ENCODE results near the gene NDUFB7.
A peak's percentile ranks its signal among the peaks of the same experiment; 100 is the strongest.

The NDUFB7 gene

GRCh38 chr19:14530005-14530348 lies 41.9 kb downstream of the NDUFB7 start:
- H3K4me3 ChIP-seq (ENCODE audit: low read depth, low read length): peak overlapping the region; percentile 84
- peak; percentile 72 for DNase-seq (ENCODE audit: low read depth)
- TF ChIP-seq MAX (IDR thresholded peaks at IDR 0.05; ENCODE audit: low read depth, low read length) (no peak), MYC (IDR thresholded peaks at IDR 0.05; ENCODE audit: low read depth, low read length) (no peak), CTCF (IDR thresholded peaks at IDR 0.05; ENCODE audit: low read depth, low read length) (no peak), POLR2A (IDR thresholded peaks at IDR 0.05; ENCODE audit: extremely low read depth, insufficient read length) (no peak)

- TF ChIP-seq MAX (IDR thresholded peaks at IDR 0.05; ENCODE audit: low read depth, low read length) (peak; percentile 89), CTCF (IDR thresholded peaks at IDR 0.05; ENCODE audit: low read depth, low read length) (no peak), MYC (IDR thresholded peaks at IDR 0.05; ENCODE audit: low read depth, low read length) (peak; percentile 50), POLR2A (IDR thresholded peaks at IDR 0.05; ENCODE audit: extremely low read depth, insufficient read length) (peak; percentile 97)
- peak within 1 kb of the TSS; percentile 84 for H3K4me3 ChIP-seq (ENCODE audit: low read depth, low read length)
- peak; percentile 100 for DNase-seq (ENCODE audit: low read depth)
Measured at GRCh38 chr19:14529254-14530004, 42.4 kb downstream of the NDUFB7 start, which contains the start of gene TECR. TECR (plus strand) TSS chr19:14529594; CDS start chr19:14529697, 103 bp downstream.

- DNase-seq (ENCODE audit: low read depth): no peak
- peak overlapping the region; percentile 47 for H3K4me3 ChIP-seq (ENCODE audit: low read depth, low read length)
- TF ChIP-seq MYC (IDR thresholded peaks at IDR 0.05; ENCODE audit: low read depth, low read length) (no peak), MAX (IDR thresholded peaks at IDR 0.05; ENCODE audit: low read depth, low read length) (no peak), POLR2A (IDR thresholded peaks at IDR 0.05; ENCODE audit: extremely low read depth, insufficient read length) (no peak), CTCF (IDR thresholded peaks at IDR 0.05; ENCODE audit: low read depth, low read length) (no peak)
Measured at GRCh38 chr19:14528419-14529253, 43.2 kb downstream of the NDUFB7 start.

DNA sequence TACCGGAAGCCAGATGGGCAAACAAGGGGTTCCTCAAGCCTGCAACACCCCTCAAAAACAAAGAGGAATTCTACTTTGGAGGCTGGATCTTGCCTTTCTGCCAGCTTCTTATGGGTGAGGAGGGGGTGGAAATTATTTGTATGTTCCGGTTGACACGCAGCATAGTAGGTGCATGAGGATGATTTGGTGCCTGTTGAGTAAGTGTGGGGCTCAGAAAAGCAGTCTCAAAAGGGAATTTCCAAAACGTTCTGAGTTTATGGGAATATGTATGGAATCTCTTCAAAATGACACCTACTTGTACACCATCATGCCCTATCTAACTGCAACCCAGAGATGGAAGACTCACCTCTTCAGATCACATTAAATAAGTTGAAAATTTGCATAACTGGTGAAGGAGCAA lies 45.4 kb downstream of the NDUFB7 start:
- H3K4me3 ChIP-seq (ENCODE audit: low read depth, low read length): no peak overlapping the region
- no peak for DNase-seq (ENCODE audit: low read depth)
- TF ChIP-seq CTCF (IDR thresholded peaks at IDR 0.05; ENCODE audit: low read depth, low read length) (no peak), MYC (IDR thresholded peaks at IDR 0.05; ENCODE audit: low read depth, low read length) (no peak), POLR2A (IDR thresholded peaks at IDR 0.05; ENCODE audit: extremely low read depth, insufficient read length) (no peak), MAX (IDR thresholded peaks at IDR 0.05; ENCODE audit: low read depth, low read length) (no peak)

GRCh38 chr19:14525729-14526128 lies 46.1 kb downstream of the NDUFB7 start:
- no peak overlapping the region for H3K4me3 ChIP-seq (ENCODE audit: low read depth, low read length)
- TF ChIP-seq MAX (IDR thresholded peaks at IDR 0.05; ENCODE audit: low read depth, low read length) (no peak), POLR2A (IDR thresholded peaks at IDR 0.05; ENCODE audit: extremely low read depth, insufficient read length) (no peak), CTCF (IDR thresholded peaks at IDR 0.05; ENCODE audit: low read depth, low read length) (no peak), MYC (IDR thresholded peaks at IDR 0.05; ENCODE audit: low read depth, low read length) (no peak)
- no peak for DNase-seq (ENCODE audit: low read depth)
